ENCODE measurements around the gene NLRP9.

NLRP9 gene

GRCh38 chr19:55702131-55702627 lies 36.0 kb downstream of the NLRP9 start:
- Histone ChIP-seq H3K9me3 (ENCODE audit: control insufficient read depth, low read depth, low read length) (peaks cover 5% of the 10 kb centered on the region), H3K27me3 (ENCODE audit: control insufficient read depth, insufficient read depth, low read length) (no peaks in the 10 kb centered on the region), H3K4me3 (ENCODE audit: low read length) (no peak overlapping the region), H3K4me1 (ENCODE audit: control insufficient read depth, low read depth, low read length) (no peaks in the 10 kb centered on the region), H3K36me3 (ENCODE audit: control insufficient read depth, low read depth, low read length) (no peaks in the 10 kb centered on the region), H3K9ac (ENCODE audit: low read length) (no peak overlapping the region), H3K27ac (ENCODE audit: low read length) (no peak overlapping the region)

GRCh38 chr19:55700813-55701212 lies 37.4 kb downstream of the NLRP9 start:
- no peak overlapping the region for H3K27ac ChIP-seq (ENCODE audit: low read length)
- no peaks in the 10 kb centered on the region for H3K4me1 ChIP-seq (ENCODE audit: control insufficient read depth, low read depth, low read length)
- H3K9me3 ChIP-seq (ENCODE audit: control insufficient read depth, low read depth, low read length) = no peaks in the 10 kb centered on the region
- H3K27me3 ChIP-seq (ENCODE audit: control insufficient read depth, insufficient read depth, low read length) = no peaks in the 10 kb centered on the region
- H3K36me3 ChIP-seq (ENCODE audit: control insufficient read depth, low read depth, low read length) = no peaks in the 10 kb centered on the region
- H3K4me3 ChIP-seq (ENCODE audit: low read length) = no peak overlapping the region
- no peak overlapping the region for H3K9ac ChIP-seq (ENCODE audit: low read length)

GRCh38 chr19:55699221-55699620 lies 39.0 kb downstream of the NLRP9 start:
- no peaks in the 10 kb centered on the region for H3K4me1 ChIP-seq (ENCODE audit: control insufficient read depth, low read depth, low read length)

GRCh38 chr19:55698256-55698655 lies 39.9 kb downstream of the NLRP9 start:
- Histone ChIP-seq H3K9me3 (ENCODE audit: control insufficient read depth, low read depth, low read length) (no peaks in the 10 kb centered on the region), H3K27ac (ENCODE audit: low read length) (no peak overlapping the region), H3K4me3 (ENCODE audit: low read length) (no peak overlapping the region), H3K36me3 (ENCODE audit: control insufficient read depth, low read depth, low read length) (peaks cover 17% of the 10 kb centered on the region), H3K9ac (ENCODE audit: low read length) (no peak overlapping the region), H3K4me1 (ENCODE audit: control insufficient read depth, low read depth, low read length) (no peaks in the 10 kb centered on the region), H3K27me3 (ENCODE audit: control insufficient read depth, insufficient read depth, low read length) (no peaks in the 10 kb centered on the region)

More at GRCh38 chr19:55699221-55699620, 39.0 kb downstream of the NLRP9 start:
- no peak overlapping the region for H3K27ac ChIP-seq (ENCODE audit: low read length)
- H3K36me3 ChIP-seq (ENCODE audit: control insufficient read depth, low read depth, low read length) = peaks cover 13% of the 10 kb centered on the region
- no peaks in the 10 kb centered on the region for H3K9me3 ChIP-seq (ENCODE audit: control insufficient read depth, low read depth, low read length)
- H3K27me3 ChIP-seq (ENCODE audit: control insufficient read depth, insufficient read depth, low read length) = no peaks in the 10 kb centered on the region
- H3K4me3 ChIP-seq (ENCODE audit: low read length) = no peak overlapping the region
- H3K9ac ChIP-seq (ENCODE audit: low read length) = no peak overlapping the region

GRCh38 chr19:55697698-55698097 lies 40.5 kb downstream of the NLRP9 start:
- Histone ChIP-seq H3K36me3 (ENCODE audit: control insufficient read depth, low read depth, low read length) (peaks cover 17% of the 10 kb centered on the region), H3K4me1 (ENCODE audit: control insufficient read depth, low read depth, low read length) (no peaks in the 10 kb centered on the region), H3K9me3 (ENCODE audit: control insufficient read depth, low read depth, low read length) (no peaks in the 10 kb centered on the region), H3K4me3 (ENCODE audit: low read length) (no peak overlapping the region), H3K27ac (ENCODE audit: low read length) (no peak overlapping the region), H3K27me3 (ENCODE audit: control insufficient read depth, insufficient read depth, low read length) (no peaks in the 10 kb centered on the region), H3K9ac (ENCODE audit: low read length) (no peak overlapping the region)

GRCh38 chr19:55697069-55697440 lies 41.1 kb downstream of the NLRP9 start:
- Histone ChIP-seq H3K4me1 (ENCODE audit: control insufficient read depth, low read depth, low read length) (no peaks in the 10 kb centered on the region), H3K9ac (ENCODE audit: low read length) (no peak overlapping the region), H3K4me3 (ENCODE audit: low read length) (no peak overlapping the region), H3K27ac (ENCODE audit: low read length) (no peak overlapping the region), H3K9me3 (ENCODE audit: control insufficient read depth, low read depth, low read length) (no peaks in the 10 kb centered on the region), H3K27me3 (ENCODE audit: control insufficient read depth, insufficient read depth, low read length) (no peaks in the 10 kb centered on the region), H3K36me3 (ENCODE audit: control insufficient read depth, low read depth, low read length) (peaks cover 17% of the 10 kb centered on the region)

- no peak overlapping the region for H3K9ac ChIP-seq (ENCODE audit: low read length)
- no peaks in the 10 kb centered on the region for H3K4me1 ChIP-seq (ENCODE audit: control insufficient read depth, low read depth, low read length)
- no peak overlapping the region for H3K4me3 ChIP-seq (ENCODE audit: low read length)
- no peak overlapping the region for H3K27ac ChIP-seq (ENCODE audit: low read length)
- H3K9me3 ChIP-seq (ENCODE audit: control insufficient read depth, low read depth, low read length) = no peaks in the 10 kb centered on the region
- H3K36me3 ChIP-seq (ENCODE audit: control insufficient read depth, low read depth, low read length) = peaks cover 17% of the 10 kb centered on the region
- H3K27me3 ChIP-seq (ENCODE audit: control insufficient read depth, insufficient read depth, low read length) = no peaks in the 10 kb centered on the region
Measured at GRCh38 chr19:55696301-55697068, 41.7 kb downstream of the NLRP9 start.

GRCh38 chr19:55695511-55696290 lies 42.5 kb downstream of the NLRP9 start:
- H3K4me1 ChIP-seq (ENCODE audit: control insufficient read depth, low read depth, low read length) = no peaks in the 10 kb centered on the region
- no peaks in the 10 kb centered on the region for H3K9me3 ChIP-seq (ENCODE audit: control insufficient read depth, low read depth, low read length)
- no peaks in the 10 kb centered on the region for H3K27me3 ChIP-seq (ENCODE audit: control insufficient read depth, insufficient read depth, low read length)
- H3K36me3 ChIP-seq (ENCODE audit: control insufficient read depth, low read depth, low read length) = peaks cover 17% of the 10 kb centered on the region
- H3K4me3 ChIP-seq (ENCODE audit: low read length) = no peak overlapping the region
- H3K9ac ChIP-seq (ENCODE audit: low read length) = no peak overlapping the region
- H3K27ac ChIP-seq (ENCODE audit: low read length) = no peak overlapping the region

- Histone ChIP-seq H3K4me3 (ENCODE audit: low read length) (no peak overlapping the region), H3K9me3 (ENCODE audit: control insufficient read depth, low read depth, low read length) (no peaks in the 10 kb centered on the region), H3K27ac (ENCODE audit: low read length) (no peak overlapping the region), H3K36me3 (ENCODE audit: control insufficient read depth, low read depth, low read length) (peaks cover 19% of the 10 kb centered on the region), H3K9ac (ENCODE audit: low read length) (no peak overlapping the region), H3K4me1 (ENCODE audit: control insufficient read depth, low read depth, low read length) (no peaks in the 10 kb centered on the region), H3K27me3 (ENCODE audit: control insufficient read depth, insufficient read depth, low read length) (no peaks in the 10 kb centered on the region)
Measured at GRCh38 chr19:55694656-55695491, 43.3 kb downstream of the NLRP9 start.

- H3K9ac ChIP-seq (ENCODE audit: low read length) = no peak overlapping the region
- peaks cover 26% of the 10 kb centered on the region for H3K36me3 ChIP-seq (ENCODE audit: control insufficient read depth, low read depth, low read length)
- H3K4me3 ChIP-seq (ENCODE audit: low read length) = no peak overlapping the region
- H3K27ac ChIP-seq (ENCODE audit: low read length) = no peak overlapping the region
- no peaks in the 10 kb centered on the region for H3K9me3 ChIP-seq (ENCODE audit: control insufficient read depth, low read depth, low read length)
- no peaks in the 10 kb centered on the region for H3K4me1 ChIP-seq (ENCODE audit: control insufficient read depth, low read depth, low read length)
- no peaks in the 10 kb centered on the region for H3K27me3 ChIP-seq (ENCODE audit: control insufficient read depth, insufficient read depth, low read length)
Measured at GRCh38 chr19:55694241-55694655, 44.0 kb downstream of the NLRP9 start.

- no peaks in the 10 kb centered on the region for H3K9me3 ChIP-seq (ENCODE audit: control insufficient read depth, low read depth, low read length)
- peaks cover 31% of the 10 kb centered on the region for H3K36me3 ChIP-seq (ENCODE audit: control insufficient read depth, low read depth, low read length)
- no peaks in the 10 kb centered on the region for H3K27me3 ChIP-seq (ENCODE audit: control insufficient read depth, insufficient read depth, low read length)
- no peak overlapping the region for H3K27ac ChIP-seq (ENCODE audit: low read length)
- H3K4me3 ChIP-seq (ENCODE audit: low read length) = no peak overlapping the region
- H3K4me1 ChIP-seq (ENCODE audit: control insufficient read depth, low read depth, low read length) = no peaks in the 10 kb centered on the region
- no peak overlapping the region for H3K9ac ChIP-seq (ENCODE audit: low read length)
Measured at GRCh38 chr19:55693336-55693974, 44.7 kb downstream of the NLRP9 start.

Measured in iPS-18a (cell line).